Measurements from ENCODE around the gene IGSF9B. TPM values are rescaled to one million over a fixed set of nuclear protein-coding genes. Genes with fewer than 3 reads are reported as not detected.
A peak's percentile ranks its signal among the peaks of the same experiment; 100 is the strongest.

IGSF9B gene
- total RNA-seq, 1 donor from 2014 or later = 3.8 TPM

DNA sequence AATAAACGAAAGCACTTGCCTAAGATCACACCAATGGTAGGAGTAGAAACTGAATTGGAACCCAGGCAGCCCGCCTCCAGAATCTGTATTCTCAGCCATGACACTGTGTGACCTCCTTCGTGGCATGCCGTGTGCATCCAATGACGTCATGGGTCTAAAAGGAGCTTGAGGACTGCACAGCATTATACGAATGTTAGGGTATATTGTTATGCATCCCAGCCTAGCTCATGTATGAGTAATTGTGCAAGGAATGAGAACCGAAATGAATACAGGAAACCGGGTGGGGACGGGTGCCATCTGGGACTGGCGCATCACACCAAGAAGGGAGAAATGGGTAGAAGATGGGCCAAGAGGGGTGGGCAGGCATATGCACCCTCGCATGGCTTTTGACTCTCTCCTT, 12.3 kb upstream of the IGSF9B start:
- no peak for DNase-seq (ENCODE audit: extremely low spot score, unreplicated experiment)
- Mint-ChIP-seq H3K9me3 (ENCODE audit: unreplicated experiment) (no peaks in the 10 kb centered on the region), H3K4me3 (ENCODE audit: unreplicated experiment) (no peak overlapping the region), H3K36me3 (ENCODE audit: unreplicated experiment) (no peaks in the 10 kb centered on the region), H3K4me1 (ENCODE audit: unreplicated experiment) (peaks cover 2% of the 10 kb centered on the region), H3K27ac (ENCODE audit: unreplicated experiment) (no peak overlapping the region), H3K27me3 (ENCODE audit: unreplicated experiment) (peaks cover 15% of the 10 kb centered on the region)
- TF ChIP-seq, protein P1, sequence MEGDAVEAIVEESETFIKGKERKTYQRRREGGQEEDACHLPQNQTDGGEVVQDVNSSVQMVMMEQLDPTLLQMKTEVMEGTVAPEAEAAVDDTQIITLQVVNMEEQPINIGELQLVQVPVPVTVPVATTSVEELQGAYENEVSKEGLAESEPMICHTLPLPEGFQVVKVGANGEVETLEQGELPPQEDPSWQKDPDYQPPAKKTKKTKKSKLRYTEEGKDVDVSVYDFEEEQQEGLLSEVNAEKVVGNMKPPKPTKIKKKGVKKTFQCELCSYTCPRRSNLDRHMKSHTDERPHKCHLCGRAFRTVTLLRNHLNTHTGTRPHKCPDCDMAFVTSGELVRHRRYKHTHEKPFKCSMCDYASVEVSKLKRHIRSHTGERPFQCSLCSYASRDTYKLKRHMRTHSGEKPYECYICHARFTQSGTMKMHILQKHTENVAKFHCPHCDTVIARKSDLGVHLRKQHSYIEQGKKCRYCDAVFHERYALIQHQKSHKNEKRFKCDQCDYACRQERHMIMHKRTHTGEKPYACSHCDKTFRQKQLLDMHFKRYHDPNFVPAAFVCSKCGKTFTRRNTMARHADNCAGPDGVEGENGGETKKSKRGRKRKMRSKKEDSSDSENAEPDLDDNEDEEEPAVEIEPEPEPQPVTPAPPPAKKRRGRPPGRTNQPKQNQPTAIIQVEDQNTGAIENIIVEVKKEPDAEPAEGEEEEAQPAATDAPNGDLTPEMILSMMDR (IDR thresholded peaks at IDR 0.05) = no peak

- DNase-seq (ENCODE audit: extremely low spot score, unreplicated experiment) = no peak
- peaks cover 18% of the 10 kb centered on the region for H3K27me3 Mint-ChIP-seq (ENCODE audit: unreplicated experiment)
Measured at GRCh38 chr11:133968300-133968699, 11.5 kb upstream of the IGSF9B start.

GRCh38 chr11:133967599-133968238, 11.0 kb upstream of the IGSF9B start:
- TF ChIP-seq, protein P1 (IDR thresholded peaks at IDR 0.05) = no peak
- no peak for DNase-seq (ENCODE audit: extremely low spot score, unreplicated experiment)
- no peak overlapping the region for H3K4me3 Mint-ChIP-seq (ENCODE audit: unreplicated experiment)
- H3K4me1 Mint-ChIP-seq (ENCODE audit: unreplicated experiment) = peaks cover 2% of the 10 kb centered on the region
- H3K27ac Mint-ChIP-seq (ENCODE audit: unreplicated experiment) = no peak overlapping the region
- H3K27me3 Mint-ChIP-seq (ENCODE audit: unreplicated experiment) = peaks cover 18% of the 10 kb centered on the region
- H3K36me3 Mint-ChIP-seq (ENCODE audit: unreplicated experiment) = no peaks in the 10 kb centered on the region
- H3K9me3 Mint-ChIP-seq (ENCODE audit: unreplicated experiment) = no peaks in the 10 kb centered on the region

More at GRCh38 chr11:133968300-133968699, 11.5 kb upstream of the IGSF9B start:
- Mint-ChIP-seq H3K4me3 (ENCODE audit: unreplicated experiment) (no peak overlapping the region), H3K27ac (ENCODE audit: unreplicated experiment) (no peak overlapping the region), H3K9me3 (ENCODE audit: unreplicated experiment) (no peaks in the 10 kb centered on the region), H3K4me1 (ENCODE audit: unreplicated experiment) (peaks cover 2% of the 10 kb centered on the region), H3K36me3 (ENCODE audit: unreplicated experiment) (no peaks in the 10 kb centered on the region)
- TF ChIP-seq, protein P1 (IDR thresholded peaks at IDR 0.05) = no peak

DNA sequence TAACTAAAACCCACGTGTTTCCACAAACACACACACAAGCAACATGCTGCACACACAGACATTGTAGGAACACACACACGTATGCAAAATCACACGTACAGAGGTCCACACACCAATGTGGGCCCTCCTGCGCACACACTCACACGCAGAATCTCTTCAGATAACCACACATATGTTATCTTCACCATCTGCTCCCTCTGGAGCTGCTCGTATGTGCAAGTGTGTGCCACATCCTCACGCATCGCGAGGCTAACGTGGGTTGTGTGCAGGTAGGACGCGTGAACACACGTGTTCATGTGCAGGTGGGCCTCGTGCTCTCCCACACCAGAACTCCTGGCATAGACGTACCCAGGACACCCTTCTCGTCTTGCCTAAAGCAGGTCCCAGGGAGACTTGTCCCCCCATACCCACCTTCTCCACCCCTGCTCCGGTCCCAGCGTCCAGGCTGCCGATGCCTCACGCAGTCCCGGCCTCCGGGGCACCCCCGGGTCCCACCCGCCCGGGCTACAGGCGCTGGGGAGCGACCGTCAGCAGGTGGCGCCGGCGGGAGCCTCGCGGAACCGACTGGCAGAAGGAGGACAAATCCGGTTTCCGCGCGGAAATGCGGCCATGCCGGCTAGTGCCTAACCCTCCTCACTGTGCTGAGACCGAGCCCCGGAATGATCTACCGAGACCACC, 10.3 kb upstream of the IGSF9B start:
- no peak overlapping the region for H3K4me3 Mint-ChIP-seq (ENCODE audit: unreplicated experiment)
- TF ChIP-seq, protein P1 (IDR thresholded peaks at IDR 0.05) = peak; percentile 34

GRCh38 chr11:133966172-133966651, 9.4 kb upstream of the IGSF9B start:
- Mint-ChIP-seq H3K9me3 (ENCODE audit: unreplicated experiment) (no peaks in the 10 kb centered on the region), H3K27ac (ENCODE audit: unreplicated experiment) (no peak overlapping the region), H3K4me1 (ENCODE audit: unreplicated experiment) (peaks cover 2% of the 10 kb centered on the region), H3K27me3 (ENCODE audit: unreplicated experiment) (peaks cover 29% of the 10 kb centered on the region), H3K36me3 (ENCODE audit: unreplicated experiment) (no peaks in the 10 kb centered on the region), H3K4me3 (ENCODE audit: unreplicated experiment) (no peak overlapping the region)
- TF ChIP-seq, protein P1 (IDR thresholded peaks at IDR 0.05) = no peak
- no peak for DNase-seq (ENCODE audit: extremely low spot score, unreplicated experiment)

More for the DNA sequence above, 10.3 kb upstream of the IGSF9B start:
- Mint-ChIP-seq H3K36me3 (ENCODE audit: unreplicated experiment) (no peaks in the 10 kb centered on the region), H3K9me3 (ENCODE audit: unreplicated experiment) (no peaks in the 10 kb centered on the region), H3K27ac (ENCODE audit: unreplicated experiment) (no peak overlapping the region), H3K4me1 (ENCODE audit: unreplicated experiment) (peaks cover 2% of the 10 kb centered on the region), H3K27me3 (ENCODE audit: unreplicated experiment) (peaks cover 21% of the 10 kb centered on the region)
- DNase-seq (ENCODE audit: extremely low spot score, unreplicated experiment) = no peak

Data from osteocyte (in vitro differentiated cells).